Suprapubic skin (tissue), 4 donors: ENCODE results near the gene SF3B2.

Source experiments
- EP300 ChIP-seq: sonication (generic); formaldehyde crosslinking; IDR thresholded peaks from one replicate; pipeline ENCODE4 v1.6.1; 2017; ENCODE audit warnings: antibody characterized with exemption
- POLR2A ChIP-seq, 2 donors: fragments of 450-650 bp; IDR thresholded peaks; one replicate each; pipeline ENCODE4 v1.6.1; 2017; ENCODE audit warnings: antibody characterized with exemption in 2 of 2, mild to moderate bottlenecking in 2 of 2, moderate library complexity in 2 of 2
- POLR2AphosphoS5 ChIP-seq, 3 donors: sonication (generic); formaldehyde crosslinking; IDR thresholded peaks; one replicate each; pipeline ENCODE4 v1.6.1; 2017; ENCODE audit warnings: antibody characterized with exemption in 3 of 3
- TF ChIP-seq, protein P1 (sequence below), 2 donors: fragments of 200-600 bp in 1 of 2; fragments of 450-650 bp in 1 of 2; sonication (generic) in 1 of 2; IDR thresholded peaks; one replicate each; pipeline ENCODE4 v1.5.1; 2016 to 2019; ENCODE audit warnings: antibody characterized with exemption in 2 of 2, mild to moderate bottlenecking in 1 of 2, moderate library complexity in 1 of 2

DNA sequence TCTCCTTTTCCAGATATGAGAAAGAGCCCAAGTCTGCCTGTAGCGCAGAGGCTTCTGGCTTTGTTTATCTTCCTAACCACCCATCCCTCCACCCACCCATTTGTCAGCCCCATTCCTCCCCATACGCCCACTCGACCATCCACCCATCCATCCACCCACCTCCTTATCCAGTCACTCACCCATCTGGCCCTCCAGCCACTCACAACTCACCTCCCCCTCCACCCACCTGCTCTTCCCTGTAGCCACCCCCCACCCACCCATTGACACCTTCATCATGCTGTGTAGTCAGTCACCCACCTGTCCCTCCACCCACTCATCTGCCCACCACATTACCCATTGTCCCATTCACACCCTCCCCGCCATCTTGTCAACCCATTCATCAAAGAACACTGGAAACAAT lies 34.8 kb upstream of the SF3B2 start:
- TF ChIP-seq, protein P1, sequence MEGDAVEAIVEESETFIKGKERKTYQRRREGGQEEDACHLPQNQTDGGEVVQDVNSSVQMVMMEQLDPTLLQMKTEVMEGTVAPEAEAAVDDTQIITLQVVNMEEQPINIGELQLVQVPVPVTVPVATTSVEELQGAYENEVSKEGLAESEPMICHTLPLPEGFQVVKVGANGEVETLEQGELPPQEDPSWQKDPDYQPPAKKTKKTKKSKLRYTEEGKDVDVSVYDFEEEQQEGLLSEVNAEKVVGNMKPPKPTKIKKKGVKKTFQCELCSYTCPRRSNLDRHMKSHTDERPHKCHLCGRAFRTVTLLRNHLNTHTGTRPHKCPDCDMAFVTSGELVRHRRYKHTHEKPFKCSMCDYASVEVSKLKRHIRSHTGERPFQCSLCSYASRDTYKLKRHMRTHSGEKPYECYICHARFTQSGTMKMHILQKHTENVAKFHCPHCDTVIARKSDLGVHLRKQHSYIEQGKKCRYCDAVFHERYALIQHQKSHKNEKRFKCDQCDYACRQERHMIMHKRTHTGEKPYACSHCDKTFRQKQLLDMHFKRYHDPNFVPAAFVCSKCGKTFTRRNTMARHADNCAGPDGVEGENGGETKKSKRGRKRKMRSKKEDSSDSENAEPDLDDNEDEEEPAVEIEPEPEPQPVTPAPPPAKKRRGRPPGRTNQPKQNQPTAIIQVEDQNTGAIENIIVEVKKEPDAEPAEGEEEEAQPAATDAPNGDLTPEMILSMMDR (IDR thresholded peaks at IDR 0.05), result no peak
- TF ChIP-seq POLR2A (IDR thresholded peaks at IDR 0.05), result no peak
- TF ChIP-seq POLR2AphosphoS5 (IDR thresholded peaks at IDR 0.05), result no peak
- TF ChIP-seq EP300, result no peak
